Hepatocyte (in vitro differentiated cells): ENCODE results near the gene PLEKHD1.

Source experiments
- EZH2 ChIP-seq: fragments of 200-600 bp; sonication (generic); IDR thresholded peaks from 2 replicates; pipeline ENCODE4 v1.6.1; 2016; ENCODE audit warnings: antibody characterized with exemption, mild to moderate bottlenecking, borderline replicate concordance
- EZH2phosphoT487 ChIP-seq: fragments of 200-600 bp; sonication (generic); IDR thresholded peaks from one replicate; pipeline ENCODE4 v1.6.1; 2018; ENCODE audit warnings: antibody characterized with exemption, mild to moderate bottlenecking, low read depth, moderate library complexity; ENCODE audit not compliant: unreplicated experiment, severe bottlenecking
- TF ChIP-seq, protein P1 (sequence below): fragments of 200-600 bp; sonication (generic); IDR thresholded peaks from 2 replicates; pipeline ENCODE4 v1.5.1; 2016; ENCODE audit warnings: antibody characterized with exemption, mild to moderate bottlenecking; ENCODE audit not compliant: poor library complexity

DNA sequence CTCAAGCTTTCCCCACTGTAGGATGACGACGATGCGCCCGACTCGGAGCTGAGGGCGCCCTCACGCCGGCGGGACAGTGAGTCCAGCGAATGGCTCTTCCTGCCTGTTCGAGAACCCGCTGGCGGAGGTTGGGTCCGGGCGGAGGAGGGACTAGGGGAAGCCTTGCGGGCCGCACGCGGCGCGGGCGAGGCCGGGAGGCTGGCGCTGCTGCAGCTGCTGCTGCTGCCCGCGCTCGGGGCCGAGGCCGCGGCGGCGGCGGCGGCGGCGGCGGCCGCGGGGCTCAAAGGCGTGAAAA is 88.3 kb downstream of the PLEKHD1 start:
- TF ChIP-seq, protein P1, sequence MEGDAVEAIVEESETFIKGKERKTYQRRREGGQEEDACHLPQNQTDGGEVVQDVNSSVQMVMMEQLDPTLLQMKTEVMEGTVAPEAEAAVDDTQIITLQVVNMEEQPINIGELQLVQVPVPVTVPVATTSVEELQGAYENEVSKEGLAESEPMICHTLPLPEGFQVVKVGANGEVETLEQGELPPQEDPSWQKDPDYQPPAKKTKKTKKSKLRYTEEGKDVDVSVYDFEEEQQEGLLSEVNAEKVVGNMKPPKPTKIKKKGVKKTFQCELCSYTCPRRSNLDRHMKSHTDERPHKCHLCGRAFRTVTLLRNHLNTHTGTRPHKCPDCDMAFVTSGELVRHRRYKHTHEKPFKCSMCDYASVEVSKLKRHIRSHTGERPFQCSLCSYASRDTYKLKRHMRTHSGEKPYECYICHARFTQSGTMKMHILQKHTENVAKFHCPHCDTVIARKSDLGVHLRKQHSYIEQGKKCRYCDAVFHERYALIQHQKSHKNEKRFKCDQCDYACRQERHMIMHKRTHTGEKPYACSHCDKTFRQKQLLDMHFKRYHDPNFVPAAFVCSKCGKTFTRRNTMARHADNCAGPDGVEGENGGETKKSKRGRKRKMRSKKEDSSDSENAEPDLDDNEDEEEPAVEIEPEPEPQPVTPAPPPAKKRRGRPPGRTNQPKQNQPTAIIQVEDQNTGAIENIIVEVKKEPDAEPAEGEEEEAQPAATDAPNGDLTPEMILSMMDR, result no peak
- TF ChIP-seq EZH2, result no peak
- no peak for TF ChIP-seq EZH2phosphoT487
